Kidney capillary endothelial cell (primary cell): ENCODE measurements around the gene DYTN.

ENCODE experiments used
- DNase-seq: peaks from one replicate; pipeline ENCODE4 v3.0.0-alpha.2; 2018; ENCODE audit warnings: low spot score

Gene DYTN

DNA sequence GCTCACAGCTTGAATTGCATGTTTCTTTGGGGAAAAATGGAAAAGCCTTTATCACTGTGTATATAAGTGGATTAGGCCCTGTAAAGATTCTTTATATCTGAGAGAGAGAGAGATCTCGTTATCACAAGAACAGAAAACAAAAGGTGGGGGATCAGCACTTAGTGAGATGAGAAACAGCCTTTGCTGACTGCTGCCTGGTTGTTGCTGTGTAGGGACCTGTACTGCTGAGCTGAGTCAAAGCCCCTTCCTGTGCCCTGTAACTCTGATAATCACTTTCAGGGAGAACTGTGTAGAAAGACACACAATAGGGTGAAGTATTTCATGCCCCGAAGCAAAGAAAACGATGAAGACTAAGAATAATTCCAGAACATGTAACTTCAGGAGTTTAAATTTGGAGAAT, 106.5 kb downstream of the DYTN start:
- no peak for DNase-seq

- DNase-seq = no peak
Measured at GRCh38 chr2:206611191-206611590, 107.0 kb downstream of the DYTN start.

- no peak for DNase-seq
Measured at GRCh38 chr2:206610451-206610850, 107.7 kb downstream of the DYTN start.

- DNase-seq = no peak
Measured at GRCh38 chr2:206603243-206603642, 115.0 kb downstream of the DYTN start.
